Ishikawa (cell line): ENCODE results near the gene RASA3.

ENCODE experiments used
- CEBPB ChIP-seq: IDR thresholded peaks from 2 replicates; pipeline ENCODE4 v1.6.1; 2012
- EGR1 ChIP-seq: IDR thresholded peaks from 2 replicates; pipeline ENCODE4 v1.6.1; 2012
- MAX ChIP-seq: IDR thresholded peaks from 2 replicates; pipeline ENCODE4 v1.6.1; 2012
- RAD21 ChIP-seq: IDR thresholded peaks from 2 replicates; pipeline ENCODE4 v1.6.1; 2012; ENCODE audit warnings: low read depth
- REST ChIP-seq: IDR thresholded peaks from 2 replicates; pipeline ENCODE4 v1.6.1; 2012; ENCODE audit warnings: low read depth, mild to moderate bottlenecking
- TEAD4 ChIP-seq: IDR thresholded peaks from 2 replicates; pipeline ENCODE4 v1.6.1; 2012
- USF1 ChIP-seq: IDR thresholded peaks from 2 replicates; pipeline ENCODE4 v1.6.1; 2012
- YY1 ChIP-seq: IDR thresholded peaks from 2 replicates; pipeline ENCODE4 v1.6.1; 2012; ENCODE audit warnings: low read depth
- ZBTB7A ChIP-seq: IDR thresholded peaks from 2 replicates; pipeline ENCODE4 v1.6.1; 2012; ENCODE audit warnings: low read depth

- TF ChIP-seq MAX: no peak
- TF ChIP-seq USF1: no peak
- TF ChIP-seq REST: no peak
- no peak for TF ChIP-seq CEBPB
- no peak for TF ChIP-seq RAD21
- TF ChIP-seq EGR1: no peak
- TF ChIP-seq TEAD4: no peak
- TF ChIP-seq ZBTB7A: no peak
- no peak for TF ChIP-seq YY1
These were observed 15.7 kb downstream of the RASA3 start for GRCh38 chr13:114116734-114117133.
